GM19238 (cell line): ENCODE measurements around the gene TRPC4.
"Not testable (repeated sequence)": the region's sequence is repeated elsewhere in the genome, so short reads cannot be mapped to it uniquely, and the experiment has no call there.

Source experiments
- DNase-seq: peaks from one replicate; pipeline ENCODE4 v3.0.0; 2011; ENCODE audit warnings: low spot score; ENCODE audit not compliant: insufficient read length

TRPC4 gene

GRCh38 chr13:37833411-37833810 is 36.2 kb downstream of the TRPC4 start:
- DNase-seq: no peak

- DNase-seq: no peak
Measured at GRCh38 chr13:37816276-37816675, 53.3 kb downstream of the TRPC4 start.

GRCh38 chr13:37811441-37811840 is 58.1 kb downstream of the TRPC4 start:
- no peak for DNase-seq

- DNase-seq: no peak
Measured at GRCh38 chr13:37806666-37807065, 62.9 kb downstream of the TRPC4 start.

- no peak for DNase-seq
Measured at GRCh38 chr13:37797631-37798030, 71.9 kb downstream of the TRPC4 start.

- DNase-seq: not testable (repeated sequence)
Measured at GRCh38 chr13:37796795-37797194, 72.8 kb downstream of the TRPC4 start.

GRCh38 chr13:37795326-37795725 is 74.2 kb downstream of the TRPC4 start:
- DNase-seq: no peak

- no peak for DNase-seq
Measured at GRCh38 chr13:37791699-37792098, 77.9 kb downstream of the TRPC4 start.

GRCh38 chr13:37788346-37788745 is 81.2 kb downstream of the TRPC4 start:
- no peak for DNase-seq

GRCh38 chr13:37777676-37778075 is 91.9 kb downstream of the TRPC4 start:
- DNase-seq: no peak

- no peak for DNase-seq
Measured at GRCh38 chr13:37775871-37776270, 93.7 kb downstream of the TRPC4 start.

GRCh38 chr13:37772644-37773043 is 96.9 kb downstream of the TRPC4 start:
- no peak for DNase-seq

- no peak for DNase-seq
Measured at GRCh38 chr13:37769545-37769944, 100.0 kb downstream of the TRPC4 start.

GRCh38 chr13:37769078-37769477 is 100.5 kb downstream of the TRPC4 start:
- DNase-seq: no peak

- DNase-seq: no peak
Measured at GRCh38 chr13:37766502-37766901, 103.1 kb downstream of the TRPC4 start.

- no peak for DNase-seq
Measured at GRCh38 chr13:37755349-37755748, 114.2 kb downstream of the TRPC4 start.

GRCh38 chr13:37753776-37754175 is 115.8 kb downstream of the TRPC4 start:
- no peak for DNase-seq

GRCh38 chr13:37752146-37752545 is 117.4 kb downstream of the TRPC4 start:
- no peak for DNase-seq

- DNase-seq: no peak
Measured at GRCh38 chr13:37751025-37751424, 118.5 kb downstream of the TRPC4 start.

- no peak for DNase-seq
Measured at GRCh38 chr13:37748913-37749312, 120.7 kb downstream of the TRPC4 start.

GRCh38 chr13:37747071-37747612 is 122.4 kb downstream of the TRPC4 start:
- DNase-seq: no peak

- DNase-seq: no peak
Measured at GRCh38 chr13:37741536-37741935, 128.0 kb downstream of the TRPC4 start.

GRCh38 chr13:37736045-37736444 is 133.5 kb downstream of the TRPC4 start:
- DNase-seq: no peak

GRCh38 chr13:37735293-37735692 is 134.3 kb downstream of the TRPC4 start:
- DNase-seq: no peak
